ENCODE measurements around the gene OSBPL10. TPM values are rescaled to one million over a fixed set of nuclear protein-coding genes. Genes with fewer than 3 reads are reported as not detected.

OSBPL10 gene
- total RNA-seq, 2 donors from 2014 or later = 23.8 to 33.6 TPM

GRCh38 chr3:31766669-31767068 is 214.4 kb downstream of the OSBPL10 start:
- DNase-seq = no peak

GRCh38 chr3:31765871-31766270 is 215.2 kb downstream of the OSBPL10 start:
- Mint-ChIP-seq H3K4me1 (peaks cover 31% of the 10 kb centered on the region), H3K27ac (no peak overlapping the region), H3K4me3 (no peak overlapping the region), H3K27me3 (ENCODE audit: insufficient read depth) (no peaks in the 10 kb centered on the region), H3K36me3 (ENCODE audit: low read depth) (no peaks in the 10 kb centered on the region), H3K9me3 (no peaks in the 10 kb centered on the region)
- Histone ChIP-seq H3K4me3 (ENCODE audit: low read length) (no peak overlapping the region), H3K9me3 (ENCODE audit: control insufficient read depth, low read length) (no peaks in the 10 kb centered on the region), H3K9ac (ENCODE audit: extremely low read depth, low read length, poor library complexity, severe bottlenecking) (no peak overlapping the region), H3K27ac (ENCODE audit: low read depth, low read length) (no peak overlapping the region), H3K36me3 (ENCODE audit: control insufficient read depth, insufficient read depth, low read length) (no peaks in the 10 kb centered on the region), H3K4me1 (ENCODE audit: control insufficient read depth, insufficient read depth, low read length) (peaks cover 5% of the 10 kb centered on the region), H3K27me3 (ENCODE audit: control insufficient read depth, insufficient read depth, low read length, poor library complexity, severe bottlenecking) (no peaks in the 10 kb centered on the region)
- DNase-seq = no peak
- no peak for TF ChIP-seq CTCF (conservative IDR thresholded peaks at IDR 0.05)
- WGBS, 2 experiments (ENCODE audit: insufficient coverage in 1 of 2, insufficient read length in 1 of 2) = 97 to 100% methylated on average over 1 to 3 of the region's 4 CpGs

More at GRCh38 chr3:31766669-31767068, 214.4 kb downstream of the OSBPL10 start:
- Mint-ChIP-seq H3K27me3 (ENCODE audit: insufficient read depth) (no peaks in the 10 kb centered on the region), H3K4me3 (no peak overlapping the region), H3K4me1 (peaks cover 31% of the 10 kb centered on the region), H3K27ac (no peak overlapping the region), H3K36me3 (ENCODE audit: low read depth) (no peaks in the 10 kb centered on the region), H3K9me3 (no peaks in the 10 kb centered on the region)
- Histone ChIP-seq H3K9ac (ENCODE audit: extremely low read depth, low read length, poor library complexity, severe bottlenecking) (no peak overlapping the region), H3K4me3 (ENCODE audit: low read length) (no peak overlapping the region), H3K4me1 (ENCODE audit: control insufficient read depth, insufficient read depth, low read length) (peaks cover 5% of the 10 kb centered on the region), H3K36me3 (ENCODE audit: control insufficient read depth, insufficient read depth, low read length) (no peaks in the 10 kb centered on the region), H3K27ac (ENCODE audit: low read depth, low read length) (no peak overlapping the region), H3K27me3 (ENCODE audit: control insufficient read depth, insufficient read depth, low read length, poor library complexity, severe bottlenecking) (no peaks in the 10 kb centered on the region), H3K9me3 (ENCODE audit: control insufficient read depth, low read length) (no peaks in the 10 kb centered on the region)
- TF ChIP-seq CTCF (conservative IDR thresholded peaks at IDR 0.05) = no peak

- H3K36me3 ChIP-seq (ENCODE audit: control insufficient read depth, insufficient read depth, low read length) = no peaks in the 10 kb centered on the region
- no peak for TF ChIP-seq CTCF (conservative IDR thresholded peaks at IDR 0.05)
- H3K9me3 ChIP-seq (ENCODE audit: control insufficient read depth, low read length) = no peaks in the 10 kb centered on the region
- no peaks in the 10 kb centered on the region for H3K27me3 ChIP-seq (ENCODE audit: control insufficient read depth, insufficient read depth, low read length, poor library complexity, severe bottlenecking)
- no peak for DNase-seq
- 88% methylated on average over 3 of the region's 3 CpGs for WGBS, 2 experiments (ENCODE audit: insufficient coverage in 1 of 2, insufficient read length in 1 of 2)
- peaks cover 5% of the 10 kb centered on the region for H3K4me1 ChIP-seq (ENCODE audit: control insufficient read depth, insufficient read depth, low read length)
- H3K27ac ChIP-seq (ENCODE audit: low read depth, low read length) = no peak overlapping the region
- Mint-ChIP-seq H3K27ac (no peak overlapping the region), H3K36me3 (ENCODE audit: low read depth) (no peaks in the 10 kb centered on the region), H3K9me3 (no peaks in the 10 kb centered on the region), H3K4me3 (no peak overlapping the region), H3K4me1 (peaks cover 40% of the 10 kb centered on the region), H3K27me3 (ENCODE audit: insufficient read depth) (no peaks in the 10 kb centered on the region)
- H3K4me3 ChIP-seq (ENCODE audit: low read length) = no peak overlapping the region
- H3K9ac ChIP-seq (ENCODE audit: extremely low read depth, low read length, poor library complexity, severe bottlenecking) = no peak overlapping the region
These were observed 217.3 kb downstream of the OSBPL10 start for GRCh38 chr3:31763731-31764130.
